CD4-positive, alpha-beta T cell treated with Interleukin-6 at 100 ng/mL for 8 hours (primary cell): Measurements from ENCODE around the gene DNA2.
"Not testable (repeated sequence)": the region's sequence is repeated elsewhere in the genome, so short reads cannot be mapped to it uniquely, and the experiment has no call there.

Experiments used
- DNase-seq: peaks from one replicate; pipeline ENCODE4 v3.0.0-alpha.2; 2020; ENCODE audit warnings: mixed read lengths, low spot score

DNA2 gene

GRCh38 chr10:68471586-68472408, at the start of gene DNA2:
Gene DNA2 (minus strand): TSS chr10:68471973. CDS start chr10:68471864, 109 bp downstream.
- peak; percentile 64 for DNase-seq

- DNase-seq: not testable (repeated sequence)
Observed at GRCh38 chr10:68518609-68519008, 46.8 kb upstream of the DNA2 start.

DNA sequence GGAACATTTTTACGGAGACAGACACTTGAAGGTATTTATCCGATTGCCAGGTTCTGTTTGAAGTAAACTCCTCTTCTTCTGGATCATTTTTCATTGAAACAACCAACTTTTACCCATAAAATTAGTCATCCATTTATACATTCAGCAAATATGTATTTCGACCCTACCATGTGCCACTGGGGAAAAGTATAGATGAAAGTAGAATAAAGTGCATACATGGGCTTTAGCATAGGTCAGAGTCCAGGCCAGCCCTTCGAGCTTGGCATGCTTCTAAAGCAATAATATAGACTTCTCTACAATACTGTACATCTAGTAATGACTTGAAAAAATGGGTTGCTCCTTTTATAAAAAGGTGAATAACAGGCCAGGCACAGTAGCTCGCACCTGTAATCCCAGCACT, 45.4 kb upstream of the DNA2 start:
- no peak for DNase-seq

- no peak for DNase-seq
Observed at GRCh38 chr10:68516766-68517165, 45.0 kb upstream of the DNA2 start.

- DNase-seq: not testable (repeated sequence)
Observed at GRCh38 chr10:68516216-68516615, 44.4 kb upstream of the DNA2 start.

DNA sequence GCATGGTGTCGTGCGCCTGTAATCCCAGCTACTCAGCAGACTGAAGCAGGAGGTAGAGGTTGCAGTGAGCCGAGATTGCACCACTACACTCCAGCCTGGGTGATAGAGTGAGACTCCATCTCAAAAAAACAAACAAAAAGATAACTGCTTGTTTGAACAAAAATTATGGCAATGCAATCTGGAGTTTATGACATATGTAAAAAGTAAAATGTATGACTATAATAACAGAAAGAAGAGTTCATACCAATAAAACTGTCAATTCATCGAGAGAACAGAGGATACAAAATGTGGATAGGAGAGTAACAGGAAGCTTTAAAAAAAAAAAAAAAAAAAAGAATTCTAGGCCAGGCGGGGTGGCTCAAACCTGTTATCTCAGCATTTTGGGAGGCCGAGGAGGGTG, 36.3 kb upstream of the DNA2 start:
- no peak for DNase-seq

DNA sequence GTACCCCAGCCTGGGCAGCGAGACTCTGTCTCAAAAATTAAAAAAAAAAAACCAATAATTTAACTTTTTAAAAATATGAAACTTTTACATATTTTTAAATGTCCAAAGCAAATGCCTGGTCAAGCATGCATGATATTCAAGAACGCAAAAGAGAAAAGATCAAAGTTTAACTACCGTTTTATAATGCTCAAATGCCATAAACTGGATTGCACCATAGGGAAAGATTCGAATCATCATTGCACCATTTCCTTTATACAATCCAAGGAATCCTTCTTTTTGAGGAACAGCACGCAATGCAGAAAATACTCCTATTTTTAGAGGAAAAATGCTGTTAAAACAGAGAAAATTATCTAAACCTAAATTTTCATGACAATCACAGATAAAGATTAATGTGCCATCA, 34.6 kb upstream of the DNA2 start:
- no peak for DNase-seq

- no peak for DNase-seq
Observed at GRCh38 chr10:68502846-68503245, 31.1 kb upstream of the DNA2 start.

GRCh38 chr10:68501691-68502090, 29.9 kb upstream of the DNA2 start:
- DNase-seq: no peak

- no peak for DNase-seq
Observed at GRCh38 chr10:68499544-68499943, 27.8 kb upstream of the DNA2 start.

GRCh38 chr10:68496072-68496471, 24.3 kb upstream of the DNA2 start:
- DNase-seq: no peak

- DNase-seq: no peak
Observed at GRCh38 chr10:68492118-68492517, 20.3 kb upstream of the DNA2 start.

DNA sequence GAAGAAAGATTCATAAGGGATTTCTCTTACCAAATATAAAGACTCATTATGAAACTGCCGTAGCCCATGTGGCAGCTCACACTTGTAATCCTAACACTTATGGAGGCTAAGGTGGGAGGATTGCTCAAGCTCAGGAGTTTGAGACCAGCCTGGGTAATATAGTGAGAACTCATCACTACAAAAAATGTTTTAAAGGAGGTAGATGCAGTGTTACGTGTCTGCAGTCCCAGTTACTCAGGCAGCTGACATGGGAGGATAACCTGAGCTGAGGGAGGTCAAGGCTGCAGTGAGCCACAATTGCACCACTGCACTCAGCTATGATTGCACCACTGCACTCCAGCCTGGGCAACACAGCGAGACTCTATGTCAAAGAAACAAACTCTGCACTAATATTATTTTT, 18.1 kb upstream of the DNA2 start:
- DNase-seq: no peak

GRCh38 chr10:68474021-68474420, 2.2 kb upstream of the DNA2 start:
- DNase-seq: no peak

DNA sequence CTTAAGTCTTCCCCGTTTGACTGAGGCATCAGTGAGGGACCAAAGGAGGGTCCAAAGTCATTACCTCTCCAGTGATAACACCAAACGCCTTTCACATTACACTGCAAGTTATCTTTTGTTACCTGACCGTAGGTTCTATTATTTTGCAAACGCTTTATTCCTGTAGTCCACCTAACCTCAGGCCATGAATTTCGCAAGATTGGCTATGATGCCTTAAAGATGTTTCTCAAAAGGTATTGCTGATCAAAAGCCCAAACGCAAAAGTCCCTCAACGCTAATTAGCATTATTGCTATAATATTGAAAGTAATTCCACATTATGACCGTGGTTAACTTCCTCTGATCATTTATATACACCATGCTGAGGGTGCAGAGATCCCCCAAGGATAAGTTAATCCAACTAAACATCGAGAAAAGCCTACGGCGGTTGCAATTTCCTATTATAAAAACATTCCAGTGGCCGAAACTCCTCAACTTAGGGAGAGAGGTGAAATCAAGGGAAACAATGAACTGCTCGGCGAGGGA, 649 bp downstream of the DNA2 start:
- DNase-seq: no peak

DNA sequence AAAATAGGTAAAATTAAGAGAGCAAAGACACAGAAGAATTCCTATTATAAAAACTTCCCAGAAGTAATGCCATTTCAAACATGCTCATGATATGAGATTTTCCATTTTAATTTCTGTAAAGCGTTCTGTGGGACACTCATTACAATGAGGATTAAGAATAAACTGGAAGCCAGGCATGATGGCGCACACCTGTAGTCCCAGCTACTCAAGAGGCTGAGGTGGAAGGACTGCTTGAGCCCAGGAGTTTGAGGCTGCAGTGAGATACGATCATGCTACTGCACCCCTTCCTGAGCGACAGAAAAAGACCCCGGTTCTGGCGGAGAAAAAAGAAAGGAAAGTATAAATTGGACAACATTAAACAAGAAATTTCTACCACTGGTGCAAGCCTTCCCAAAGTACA, 1.5 kb downstream of the DNA2 start:
- no peak for DNase-seq

- DNase-seq: no peak
Observed at GRCh38 chr10:68469838-68470237, 1.9 kb downstream of the DNA2 start.

DNA sequence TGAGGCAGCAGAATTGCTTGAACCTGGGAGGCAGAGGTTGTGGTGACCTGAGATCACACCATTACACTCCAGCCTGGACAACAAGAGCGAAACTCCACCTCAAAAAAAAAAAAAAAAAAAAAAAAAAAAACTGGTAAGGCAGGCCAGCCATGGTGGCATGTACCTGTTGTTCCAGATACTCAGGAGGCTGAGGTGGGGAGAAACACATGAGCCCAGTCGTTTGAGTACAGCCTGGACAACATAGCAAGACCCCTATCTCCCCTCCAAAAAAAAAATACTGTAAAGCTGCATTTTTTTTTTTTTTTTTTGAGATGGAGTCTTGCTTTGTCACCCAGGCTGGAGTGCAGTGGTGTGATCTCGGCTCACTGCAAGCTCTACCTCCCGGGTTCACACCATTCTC, 7.0 kb downstream of the DNA2 start:
- DNase-seq: not testable (repeated sequence)

DNA sequence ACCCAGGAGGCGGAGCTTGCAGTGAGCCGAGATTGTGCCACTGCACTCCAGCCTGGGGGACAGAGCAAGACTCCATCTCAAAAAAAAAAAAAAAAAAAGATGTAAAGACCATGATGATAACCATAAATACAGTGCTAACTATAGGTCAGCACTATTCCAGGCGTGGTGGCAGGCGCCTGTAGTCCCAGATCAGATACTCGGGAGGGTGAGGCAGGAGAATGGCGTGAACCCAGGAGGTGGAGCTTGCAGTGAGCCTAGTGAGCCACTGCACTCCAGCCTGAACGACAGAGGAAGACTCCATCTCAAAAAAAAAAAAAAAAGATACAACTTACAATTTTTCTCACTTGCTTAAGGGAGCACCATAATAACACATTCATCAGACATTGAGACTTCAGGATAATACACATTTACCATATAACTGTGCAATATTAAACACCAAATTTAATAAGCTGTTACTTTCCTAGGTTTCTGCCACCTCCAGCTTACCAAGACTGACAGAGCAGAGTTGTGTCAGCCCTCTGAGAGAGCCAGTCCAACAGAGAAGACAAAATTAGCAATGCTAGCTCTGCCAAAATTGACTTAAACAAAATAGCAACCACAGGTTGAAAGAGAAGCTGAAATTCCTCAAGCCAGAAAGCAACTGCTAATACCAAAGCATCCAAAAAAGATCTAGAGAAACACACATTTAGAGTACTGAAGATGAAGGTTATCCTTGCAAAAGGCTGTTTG, 8.2 kb downstream of the DNA2 start:
- DNase-seq: no peak

GRCh38 chr10:68462536-68462935, 9.2 kb downstream of the DNA2 start:
- DNase-seq: no peak

DNA sequence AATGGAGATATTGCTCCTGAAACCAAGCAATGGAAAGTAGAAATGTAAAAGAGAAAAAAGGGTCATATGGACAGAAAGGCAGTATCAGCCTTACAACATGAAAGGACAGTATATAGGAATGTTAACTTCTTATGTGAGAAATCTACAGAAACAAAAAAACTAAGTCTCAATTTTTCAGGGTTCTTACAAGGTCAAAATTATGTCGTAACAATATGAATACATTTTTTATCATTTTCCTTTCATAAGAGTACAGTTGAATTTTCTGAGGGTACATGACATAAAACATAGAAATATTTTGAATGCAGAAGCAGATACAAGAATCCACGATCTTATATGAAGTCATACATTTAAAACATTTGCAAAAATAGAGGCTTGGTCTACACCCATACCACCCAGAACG, 10.7 kb downstream of the DNA2 start:
- DNase-seq: no peak

DNA sequence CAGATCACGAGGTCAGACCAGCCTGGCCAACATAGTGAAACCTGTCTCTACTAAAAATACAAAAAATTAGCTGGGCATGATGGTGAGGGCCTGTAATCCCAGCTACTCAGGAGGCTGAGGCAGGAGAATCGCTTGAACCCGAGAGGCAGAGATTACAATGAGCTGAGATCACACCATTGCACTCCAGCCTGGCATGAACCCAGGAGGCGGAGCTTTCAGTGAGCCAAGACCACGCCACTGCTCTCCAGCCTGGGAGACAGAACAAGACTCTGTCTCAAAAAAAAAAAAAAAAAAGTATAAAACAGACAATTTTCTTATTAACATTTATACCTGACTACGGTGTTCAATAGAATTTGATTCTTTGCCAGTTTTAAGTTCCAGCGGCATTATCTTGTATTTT, 22.1 kb downstream of the DNA2 start:
- DNase-seq: not testable (repeated sequence)

DNA sequence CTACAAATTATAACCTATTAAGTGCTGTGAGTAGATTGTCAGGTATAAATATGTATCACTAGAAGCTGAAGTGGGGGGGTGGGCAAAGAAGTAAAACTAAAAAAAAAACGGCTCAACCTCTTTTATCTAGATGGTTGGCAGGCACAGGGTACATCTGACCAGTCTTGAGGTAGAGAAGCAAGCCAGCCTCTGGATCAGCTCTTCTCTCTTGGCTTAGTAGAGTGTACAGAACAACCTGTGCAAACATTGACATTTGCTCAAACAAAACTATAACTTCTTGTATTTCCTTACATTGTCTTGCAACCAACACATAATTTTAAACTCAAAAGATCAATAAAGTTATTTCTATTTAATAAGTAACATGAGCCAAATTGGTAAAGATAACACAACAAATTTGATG, 25.6 kb downstream of the DNA2 start:
- no peak for DNase-seq
